WI38 (cell line): ENCODE data around the gene CCNA2.

Source experiments
- H3K4me3 ChIP-seq: 2 replicates; pipeline ENCODE4 v1.5.1; 2011; ENCODE audit warnings: low read depth, mild to moderate bottlenecking, control low read depth, low read length
- TF ChIP-seq, protein P1 (sequence below): IDR thresholded peaks from 2 replicates; pipeline ENCODE4 v1.5.1; 2012; ENCODE audit warnings: low read depth, mild to moderate bottlenecking, control low read depth, low read length

CCNA2 gene

DNA sequence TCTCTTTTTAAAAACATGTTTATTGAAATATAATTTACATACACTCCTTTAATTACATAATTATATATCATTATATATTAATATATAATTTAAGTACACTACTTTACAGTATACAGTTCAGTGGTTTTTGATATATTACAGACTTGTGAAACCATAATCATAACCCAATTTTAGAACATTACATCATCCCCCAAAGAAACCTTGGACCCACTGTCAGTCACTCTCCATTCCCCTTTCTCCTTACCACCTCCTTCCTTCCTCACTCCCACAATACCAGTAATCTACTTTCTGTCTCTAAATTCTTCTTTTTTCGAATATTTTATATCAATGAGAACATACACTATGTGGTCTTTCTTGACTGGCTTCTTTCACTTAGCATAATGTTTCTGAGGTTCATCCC lies 40.5 kb downstream of the CCNA2 start:
- TF ChIP-seq, protein P1, sequence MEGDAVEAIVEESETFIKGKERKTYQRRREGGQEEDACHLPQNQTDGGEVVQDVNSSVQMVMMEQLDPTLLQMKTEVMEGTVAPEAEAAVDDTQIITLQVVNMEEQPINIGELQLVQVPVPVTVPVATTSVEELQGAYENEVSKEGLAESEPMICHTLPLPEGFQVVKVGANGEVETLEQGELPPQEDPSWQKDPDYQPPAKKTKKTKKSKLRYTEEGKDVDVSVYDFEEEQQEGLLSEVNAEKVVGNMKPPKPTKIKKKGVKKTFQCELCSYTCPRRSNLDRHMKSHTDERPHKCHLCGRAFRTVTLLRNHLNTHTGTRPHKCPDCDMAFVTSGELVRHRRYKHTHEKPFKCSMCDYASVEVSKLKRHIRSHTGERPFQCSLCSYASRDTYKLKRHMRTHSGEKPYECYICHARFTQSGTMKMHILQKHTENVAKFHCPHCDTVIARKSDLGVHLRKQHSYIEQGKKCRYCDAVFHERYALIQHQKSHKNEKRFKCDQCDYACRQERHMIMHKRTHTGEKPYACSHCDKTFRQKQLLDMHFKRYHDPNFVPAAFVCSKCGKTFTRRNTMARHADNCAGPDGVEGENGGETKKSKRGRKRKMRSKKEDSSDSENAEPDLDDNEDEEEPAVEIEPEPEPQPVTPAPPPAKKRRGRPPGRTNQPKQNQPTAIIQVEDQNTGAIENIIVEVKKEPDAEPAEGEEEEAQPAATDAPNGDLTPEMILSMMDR, result no peak
- H3K4me3 ChIP-seq, result no peak overlapping the region

DNA sequence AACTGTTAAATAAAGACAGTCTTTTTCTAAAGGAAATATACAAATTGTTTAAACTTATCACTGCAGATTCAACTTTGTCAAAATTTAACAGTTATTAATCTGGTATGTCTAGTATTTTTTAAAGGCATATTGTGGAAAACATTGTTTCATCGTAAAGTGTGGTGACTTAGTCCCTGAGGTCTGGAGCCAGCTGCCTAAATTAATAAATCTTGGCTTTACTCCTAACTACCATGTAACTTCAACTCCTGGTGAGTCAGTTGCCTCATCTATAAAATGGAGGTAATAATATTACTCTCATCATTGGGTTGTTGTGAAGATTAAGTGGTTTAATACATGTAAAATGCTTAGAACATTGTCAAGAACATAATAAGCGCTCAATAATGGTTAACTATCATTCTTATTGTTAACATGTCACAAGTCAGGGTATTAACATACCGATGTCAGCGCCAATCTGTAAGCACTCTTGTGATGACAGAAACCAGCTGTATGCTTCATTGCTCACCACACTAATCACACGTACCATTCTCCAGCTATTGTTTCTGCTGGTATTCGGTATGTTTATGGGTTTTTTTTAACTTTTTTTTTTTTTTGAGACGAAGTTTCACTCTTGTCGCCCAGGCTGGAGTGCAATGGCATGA lies 44.6 kb downstream of the CCNA2 start:
- TF ChIP-seq, protein P1, result no peak

DNA sequence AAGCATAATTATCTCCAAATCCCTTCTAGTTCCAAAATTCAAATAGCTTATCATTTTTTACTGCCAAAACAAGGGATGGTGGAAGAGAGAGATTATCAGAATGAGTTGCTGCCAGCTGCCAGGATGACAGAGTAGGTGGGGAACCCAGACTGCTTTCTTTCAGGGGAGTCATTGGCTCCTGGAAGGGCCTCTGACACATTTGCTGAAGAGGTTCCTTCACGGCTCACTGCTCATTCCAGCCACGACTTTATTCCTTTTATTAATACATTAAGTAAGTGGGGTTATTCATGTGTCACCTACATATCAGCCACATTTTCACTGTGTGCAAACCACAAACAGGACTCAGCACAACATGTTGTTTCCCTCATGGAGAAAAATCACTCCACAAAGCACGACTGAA lies 46.1 kb downstream of the CCNA2 start:
- no peak overlapping the region for H3K4me3 ChIP-seq
- TF ChIP-seq, protein P1, result no peak

More for the DNA sequence above, 44.6 kb downstream of the CCNA2 start:
- H3K4me3 ChIP-seq, result no peak overlapping the region

DNA sequence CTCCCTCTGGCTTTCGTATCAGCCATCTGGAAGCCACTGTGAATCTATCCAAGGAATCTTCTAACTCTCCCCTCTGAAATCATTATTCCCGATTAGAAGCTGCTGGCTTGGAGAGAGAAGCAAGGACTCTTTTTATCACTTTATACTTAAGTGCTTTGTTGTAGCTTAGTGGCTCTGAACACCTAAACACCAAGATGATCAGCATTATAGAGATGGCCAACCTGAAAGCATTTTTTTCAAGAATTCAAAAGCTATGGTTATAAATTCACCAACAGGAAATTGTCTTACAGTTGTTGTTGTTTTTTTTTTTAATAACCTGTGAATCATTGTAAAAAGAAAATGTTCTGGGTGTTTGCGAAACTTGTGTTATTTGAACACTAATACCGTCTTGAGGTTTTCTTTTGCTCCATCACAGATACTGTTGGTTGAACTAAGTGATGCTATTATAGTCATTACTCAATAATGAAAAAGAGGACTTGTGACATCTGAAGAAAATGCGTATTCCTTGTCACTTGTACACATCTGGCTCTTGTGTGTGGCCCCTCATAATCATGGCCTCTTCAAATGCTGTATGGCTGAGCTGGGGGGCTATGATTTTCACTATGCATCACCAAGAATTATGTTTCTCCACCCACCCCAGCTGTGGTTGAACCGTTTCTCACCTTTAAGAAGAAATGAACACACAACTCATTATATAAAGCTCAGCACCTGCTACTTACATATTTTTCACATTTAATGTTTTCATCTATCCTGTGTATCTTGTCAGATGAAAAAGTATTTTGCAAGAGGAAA lies 46.9 kb downstream of the CCNA2 start:
- TF ChIP-seq, protein P1, result no peak
- H3K4me3 ChIP-seq, result no peak overlapping the region

DNA sequence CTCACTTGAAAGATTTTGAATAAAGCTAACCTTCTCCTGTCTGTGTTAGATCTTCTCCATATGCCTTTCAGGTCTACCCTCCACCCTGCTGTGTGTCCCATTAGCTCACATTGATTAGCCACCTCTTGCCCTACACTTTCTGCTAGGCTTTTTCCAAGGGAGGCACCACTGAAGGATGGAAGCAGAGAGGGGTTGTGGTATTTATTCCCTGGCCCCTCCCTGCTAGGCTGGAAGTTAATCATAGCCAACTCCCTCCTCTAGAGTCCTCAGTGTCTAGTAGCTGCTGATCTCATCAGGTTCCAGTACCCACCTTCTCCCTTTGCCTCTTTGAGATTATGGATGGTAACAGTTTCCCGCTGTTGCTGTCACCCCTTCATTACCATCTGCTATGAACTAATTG lies 49.8 kb downstream of the CCNA2 start:
- TF ChIP-seq, protein P1, result no peak

DNA sequence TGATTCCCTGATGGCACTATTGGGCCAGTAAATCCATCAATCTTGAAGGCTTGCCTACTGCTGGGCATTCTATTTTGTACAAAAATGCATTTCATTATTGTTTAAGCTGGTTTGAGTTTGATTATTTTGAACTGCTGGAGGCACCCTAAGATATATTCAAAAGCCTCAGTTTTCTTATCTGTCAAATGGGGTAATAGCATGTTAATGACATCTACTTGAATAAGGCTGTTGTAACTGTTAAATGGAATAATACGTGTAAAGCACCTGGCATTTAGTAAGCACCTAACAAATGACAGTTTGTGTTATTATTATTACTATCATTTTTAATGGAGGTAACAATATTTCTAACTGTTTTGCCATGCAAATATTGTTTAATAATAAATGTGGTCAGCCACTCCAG lies 51.8 kb downstream of the CCNA2 start:
- no peak overlapping the region for H3K4me3 ChIP-seq
- TF ChIP-seq, protein P1, result no peak

More for the DNA sequence above, 49.8 kb downstream of the CCNA2 start:
- no peak overlapping the region for H3K4me3 ChIP-seq

DNA sequence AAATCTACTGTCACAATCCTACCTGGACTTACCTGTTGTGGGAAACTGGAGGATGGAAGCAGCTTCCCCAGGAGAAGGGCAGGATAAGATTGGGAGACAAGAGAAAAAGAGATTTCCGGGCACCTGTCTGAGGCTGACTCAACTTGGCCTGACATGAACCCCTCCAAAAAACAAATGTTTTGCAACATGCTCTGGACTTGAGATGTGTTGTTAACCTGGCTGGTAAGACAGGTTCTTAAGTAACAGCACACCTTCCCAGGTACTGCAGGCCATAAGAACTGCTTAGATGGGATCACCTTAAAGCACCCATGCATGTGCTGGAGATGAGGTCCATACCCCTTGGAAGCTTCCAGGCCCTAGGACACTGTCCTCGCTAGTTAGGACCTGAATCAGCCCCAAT lies 54.3 kb downstream of the CCNA2 start:
- H3K4me3 ChIP-seq, result no peak overlapping the region
- TF ChIP-seq, protein P1, result no peak
